NCI-H526 (cell line): ENCODE results near the gene TEK.

Experiments
- DNase-seq, 2 experiments: peaks; one replicate each; lab custom pipeline; 2025; lab: John Stamatoyannopoulos, UW

TEK gene

DNA sequence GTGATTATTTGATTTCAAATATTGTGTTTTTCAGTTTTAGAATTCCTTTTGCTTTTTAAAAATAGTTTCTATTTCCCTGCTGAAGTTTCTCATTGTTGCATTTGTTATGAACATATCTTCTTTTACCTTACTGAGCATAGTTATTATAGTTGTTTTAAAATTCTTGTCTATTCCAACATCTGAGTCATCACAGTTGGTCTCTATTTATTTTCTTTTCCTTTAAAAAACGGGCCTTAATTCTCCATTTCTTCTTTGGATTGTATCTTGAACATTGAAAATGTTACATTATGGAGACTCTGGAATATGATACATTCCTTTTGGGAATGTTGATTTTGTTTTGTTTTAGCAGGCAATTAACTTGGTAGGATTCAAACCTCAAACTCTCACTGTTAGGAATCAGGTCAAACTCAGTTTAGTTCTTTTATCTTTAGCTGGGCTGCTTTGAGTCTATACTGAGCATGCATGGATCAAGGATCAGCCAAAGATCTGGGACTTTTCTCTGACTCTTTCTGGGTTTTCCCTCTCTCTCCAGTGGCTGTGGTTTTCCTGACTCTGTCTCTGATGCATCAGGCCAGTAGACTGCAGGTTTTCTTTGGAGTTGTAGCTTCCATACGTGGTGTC lies 70.3 kb downstream of the TEK start:
- DNase-seq = no peak

DNA sequence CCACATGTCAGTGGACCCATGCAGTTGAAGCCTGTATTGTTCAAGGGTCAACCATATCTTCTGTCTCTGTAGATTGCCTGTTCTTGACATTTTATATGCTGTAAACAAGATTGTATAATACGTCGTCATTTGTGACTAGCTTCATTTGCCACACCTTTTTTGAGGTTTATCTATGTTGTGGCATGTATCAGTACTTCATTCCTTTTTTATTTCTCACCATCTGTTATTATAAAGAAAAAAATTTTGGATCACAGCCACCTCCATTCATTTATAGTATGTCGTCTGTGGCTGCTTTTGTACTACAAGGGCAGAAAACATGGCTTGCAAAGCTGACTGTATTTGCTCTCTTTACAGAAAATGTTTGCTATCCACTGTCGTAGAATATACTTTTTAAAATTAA lies 72.4 kb downstream of the TEK start:
- DNase-seq = no peak

DNA sequence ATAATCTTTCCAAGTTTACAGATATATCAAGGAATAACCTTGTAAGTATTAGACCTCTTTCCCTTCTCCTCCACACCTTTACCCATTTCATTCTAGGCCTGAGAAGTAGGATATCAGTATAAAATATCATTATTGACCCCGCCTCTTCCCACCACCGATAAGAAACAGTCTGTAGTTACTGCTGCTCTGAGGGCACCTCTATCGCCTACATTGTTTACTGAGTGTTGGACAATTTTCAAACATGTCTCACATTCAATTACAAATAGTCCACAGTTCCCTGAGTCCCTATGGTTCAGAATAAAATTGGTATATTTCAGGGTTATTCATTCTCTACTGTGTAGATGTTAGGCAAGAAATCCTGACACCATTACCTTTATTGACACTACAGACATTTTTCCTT lies 73.4 kb downstream of the TEK start:
- DNase-seq = no peak

DNA sequence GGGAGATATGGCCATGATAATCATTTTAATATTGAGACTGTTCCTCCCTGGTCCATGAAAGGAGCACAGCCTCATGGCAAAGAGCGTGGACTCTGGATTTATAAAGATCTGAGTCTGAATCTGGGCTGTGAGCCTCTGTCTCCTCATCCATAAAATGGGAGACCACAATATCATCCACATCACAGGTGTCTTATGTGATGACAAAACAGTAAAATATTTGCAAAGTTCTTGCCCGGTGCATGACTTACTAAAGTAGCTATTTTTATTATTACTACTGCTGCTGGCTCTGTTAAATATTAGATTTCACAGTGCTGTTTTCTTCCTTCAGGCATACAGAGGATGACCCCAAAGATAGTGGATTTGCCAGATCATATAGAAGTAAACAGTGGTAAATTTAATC lies 74.1 kb downstream of the TEK start:
- DNase-seq = no peak

DNA sequence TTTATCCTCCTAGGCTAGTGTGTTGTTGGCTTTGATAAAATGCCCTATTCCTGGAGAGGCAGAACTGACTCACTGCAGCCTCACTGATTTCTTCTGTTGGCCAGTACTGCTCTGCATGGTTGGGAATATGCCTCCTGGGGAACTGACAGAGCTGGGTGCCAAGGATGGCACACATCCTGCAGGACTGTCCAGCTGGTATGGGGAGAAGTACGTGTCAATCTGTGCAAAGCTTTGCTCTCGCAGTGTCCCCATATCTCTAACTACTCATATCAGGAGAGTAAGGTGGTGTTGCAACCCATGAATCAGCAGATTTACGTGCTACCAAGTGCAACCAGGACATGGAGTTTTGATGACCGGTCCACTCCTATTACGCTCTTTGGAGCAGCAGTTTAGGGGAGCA lies 74.7 kb downstream of the TEK start:
- no peak for DNase-seq

DNA sequence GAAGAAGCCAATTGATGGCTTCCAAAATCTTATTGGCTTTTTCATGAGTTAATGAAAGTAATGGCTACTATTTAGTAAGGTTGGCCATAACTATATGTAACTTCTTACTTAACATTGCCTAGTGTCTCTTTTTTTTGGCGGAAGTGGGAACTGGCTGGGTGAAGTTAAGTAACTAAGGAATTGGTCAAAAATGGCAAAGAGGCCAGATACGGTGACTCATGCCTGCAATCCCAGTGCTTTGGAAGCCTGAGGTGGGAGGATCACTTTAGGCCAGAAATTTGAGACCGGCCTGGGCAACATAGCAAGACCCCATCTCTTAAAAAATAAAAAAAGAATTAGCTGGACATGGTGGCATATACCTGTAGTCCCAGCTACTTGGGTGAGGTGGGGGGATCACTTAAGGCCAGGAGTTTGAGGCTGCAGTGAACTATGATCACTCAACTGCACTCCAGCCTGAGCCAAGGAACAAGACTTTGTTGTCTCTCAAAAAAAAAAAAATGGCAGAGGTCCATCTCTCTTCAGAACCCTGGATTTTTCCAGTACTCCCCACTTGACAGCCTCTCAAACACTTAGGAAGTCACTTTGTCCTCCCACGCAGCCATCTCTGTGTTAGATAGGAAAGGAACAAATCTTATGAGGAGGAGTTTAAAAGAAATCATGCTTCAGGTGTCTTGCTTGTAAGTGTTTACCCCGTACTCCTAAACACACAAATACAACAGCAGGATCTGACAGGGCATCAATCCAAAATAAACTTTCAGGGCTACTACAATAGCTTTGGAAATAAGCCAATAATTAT lies 75.7 kb downstream of the TEK start:
- no peak for DNase-seq

DNA sequence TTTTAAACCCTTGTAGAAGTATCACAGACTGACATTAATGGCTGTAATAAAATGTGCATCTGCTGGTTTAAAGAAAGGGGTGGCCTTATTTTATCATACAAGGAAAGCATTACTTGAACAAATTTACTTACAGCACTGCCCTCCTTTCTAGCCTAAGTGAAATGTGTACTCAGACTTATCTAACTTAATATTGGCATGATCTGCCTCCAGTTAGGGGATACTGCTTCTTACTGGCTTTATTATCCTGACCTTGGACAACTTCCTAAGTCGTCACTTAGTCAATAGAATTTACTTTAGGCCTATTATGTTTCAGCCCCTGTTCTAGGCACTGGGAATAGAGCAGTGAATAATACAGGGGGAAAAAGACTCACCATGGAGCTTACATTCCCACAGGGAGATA lies 79.4 kb downstream of the TEK start:
- DNase-seq = no peak

DNA sequence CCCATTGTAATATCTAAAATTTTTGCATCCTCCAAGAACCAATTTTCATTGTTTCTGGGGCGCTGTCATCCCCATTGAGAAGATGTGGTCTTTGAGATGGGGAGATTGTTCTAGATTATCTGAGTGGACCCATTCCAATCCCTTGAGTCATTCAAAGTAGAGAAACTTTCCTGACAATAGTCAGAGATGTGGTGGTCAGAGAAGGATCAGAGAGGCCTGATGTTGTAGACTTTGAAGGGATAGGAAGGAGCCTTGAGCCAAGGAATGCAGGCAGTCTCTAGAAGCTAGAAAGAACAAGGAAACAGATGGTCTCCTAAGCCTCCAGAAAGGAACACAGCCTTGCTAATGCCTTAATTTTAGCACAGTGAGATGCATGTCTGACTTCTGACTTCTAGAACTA lies 80.4 kb downstream of the TEK start:
- DNase-seq = no peak

DNA sequence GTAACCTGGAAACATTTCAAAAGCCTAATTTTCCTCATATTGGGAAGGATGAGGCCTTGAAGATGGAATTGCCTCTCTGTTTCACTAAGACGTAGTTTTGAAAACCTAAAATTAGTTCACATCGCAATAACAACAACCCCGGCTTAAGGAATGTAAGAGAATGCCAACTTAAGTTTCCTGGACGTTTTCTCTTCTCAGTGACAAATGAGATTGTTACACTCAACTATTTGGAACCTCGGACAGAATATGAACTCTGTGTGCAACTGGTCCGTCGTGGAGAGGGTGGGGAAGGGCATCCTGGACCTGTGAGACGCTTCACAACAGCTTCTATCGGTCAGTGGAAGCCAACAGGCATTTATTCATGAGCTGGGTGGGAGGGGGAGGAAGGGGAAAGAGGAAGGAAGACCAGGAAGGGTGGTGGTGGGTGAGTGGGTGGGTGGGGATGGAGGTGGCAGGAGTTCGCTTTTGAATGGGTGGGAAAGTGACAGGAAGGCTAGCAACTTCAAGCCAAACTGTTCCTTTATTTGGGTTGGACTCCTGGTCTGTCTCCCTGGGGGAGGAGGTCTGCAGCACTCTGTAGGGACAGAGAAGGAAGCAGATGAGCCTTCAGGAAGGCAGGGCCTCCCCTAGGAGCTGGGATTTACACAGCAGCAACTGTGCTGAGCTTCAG lies 83.4 kb downstream of the TEK start:
- no peak for DNase-seq

DNA sequence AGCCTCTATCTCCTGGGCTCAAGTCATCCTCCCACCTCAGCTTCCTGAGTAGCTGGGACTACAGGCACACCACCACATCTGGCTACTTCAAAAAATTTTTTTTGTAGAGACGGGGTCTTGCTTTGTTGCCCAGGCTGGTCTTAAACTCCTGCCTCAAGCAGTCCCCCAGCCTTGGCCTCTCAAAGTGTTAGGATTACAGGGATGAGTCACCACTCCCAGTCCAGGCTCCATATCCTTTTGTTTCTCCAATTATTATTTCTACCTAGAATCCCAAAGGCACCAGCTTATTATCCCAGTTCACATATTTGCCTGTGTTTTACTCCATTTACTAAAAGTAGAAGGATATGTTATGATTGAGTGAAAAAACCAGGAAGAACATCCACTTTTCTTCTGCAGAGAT lies 84.9 kb downstream of the TEK start:
- no peak for DNase-seq

DNA sequence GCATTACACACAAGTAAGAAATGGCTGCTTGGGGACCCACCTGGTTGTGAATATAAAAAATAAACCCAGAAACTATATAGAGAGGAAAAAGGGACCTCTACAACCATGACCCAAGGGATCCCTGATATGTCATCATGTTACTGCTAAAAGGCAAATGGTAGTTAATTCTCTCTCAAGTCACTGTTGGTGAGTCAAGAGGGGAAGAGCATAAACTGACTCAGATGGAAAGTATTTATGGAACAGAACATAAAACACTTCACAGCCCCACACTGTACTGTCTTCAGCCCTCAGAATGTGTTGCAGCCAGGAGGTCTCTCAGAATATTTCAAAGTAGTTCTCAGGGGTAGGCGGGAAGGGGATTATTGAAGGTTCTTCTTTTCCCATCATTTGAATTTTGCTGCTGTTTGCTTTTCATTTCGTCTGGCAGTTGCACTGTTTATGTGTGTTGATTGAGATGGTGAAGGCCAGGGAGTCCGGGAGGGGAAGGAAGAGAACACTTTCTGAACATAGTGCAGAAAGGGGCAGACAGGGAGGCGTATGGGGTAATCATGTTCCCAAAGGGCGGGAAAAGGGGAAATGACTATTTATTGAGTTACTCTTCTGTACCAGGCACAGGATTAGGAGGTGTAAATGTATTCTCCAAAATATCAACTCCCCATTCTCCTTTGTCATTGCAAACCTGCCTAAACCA lies 85.5 kb downstream of the TEK start:
- no peak for DNase-seq

DNA sequence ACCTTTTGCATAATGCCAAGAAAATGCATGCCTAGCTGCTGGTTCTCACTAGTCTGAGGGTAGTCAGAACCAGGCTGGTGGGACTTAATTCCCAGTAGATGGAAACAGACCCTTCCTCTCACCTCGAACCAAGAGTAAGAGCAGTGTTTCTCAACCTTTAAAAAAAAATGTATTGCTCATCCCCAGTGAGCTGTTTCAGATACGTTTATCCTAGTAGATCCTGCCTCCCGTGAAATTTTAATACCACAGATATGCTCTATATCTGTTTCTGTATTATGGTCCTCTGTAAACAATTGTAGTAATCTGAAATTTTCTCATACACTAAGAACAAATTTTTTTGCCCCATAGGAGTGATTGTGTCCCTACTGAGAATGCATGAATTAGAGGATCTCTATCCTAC lies 86.2 kb downstream of the TEK start:
- no peak for DNase-seq

DNA sequence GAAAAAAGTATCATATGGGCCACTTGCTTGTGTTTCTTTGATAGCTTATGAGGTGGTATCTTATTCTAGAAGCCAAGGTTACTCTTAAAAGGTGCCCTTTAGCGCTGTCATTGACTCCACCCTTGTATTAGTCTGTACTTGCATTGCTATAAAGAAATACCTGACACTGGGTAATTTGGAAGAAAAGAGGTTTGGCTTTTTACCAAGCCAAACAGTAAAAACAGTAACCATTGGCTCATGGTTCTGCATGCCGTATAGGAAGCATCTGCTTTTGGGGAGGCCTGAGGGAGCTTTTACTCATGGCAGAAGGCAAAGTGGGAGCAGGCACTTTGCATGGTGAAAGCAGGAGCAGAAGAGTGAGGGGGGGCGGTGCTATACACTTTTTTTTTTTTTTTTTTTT lies 87.4 kb downstream of the TEK start:
- DNase-seq = no peak

DNA sequence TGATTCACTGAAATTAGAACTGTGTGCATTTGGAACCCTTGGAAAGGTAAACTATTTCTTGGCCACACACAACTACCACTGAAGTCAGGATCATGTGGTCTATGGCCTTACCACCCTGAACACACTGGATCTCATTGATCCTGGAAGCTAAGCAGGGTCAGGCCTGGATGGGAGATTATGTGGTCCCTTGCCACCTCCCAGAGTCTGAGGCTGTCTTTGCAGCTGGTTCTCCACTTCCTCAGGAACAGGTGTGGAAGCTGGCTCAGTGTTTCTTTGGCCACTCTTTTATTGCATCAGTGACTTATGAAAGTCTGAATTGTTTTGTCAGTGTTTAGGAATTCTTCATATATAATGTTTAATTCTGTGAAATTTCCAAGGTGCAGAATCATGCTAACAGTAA lies 89.2 kb downstream of the TEK start:
- no peak for DNase-seq

DNA sequence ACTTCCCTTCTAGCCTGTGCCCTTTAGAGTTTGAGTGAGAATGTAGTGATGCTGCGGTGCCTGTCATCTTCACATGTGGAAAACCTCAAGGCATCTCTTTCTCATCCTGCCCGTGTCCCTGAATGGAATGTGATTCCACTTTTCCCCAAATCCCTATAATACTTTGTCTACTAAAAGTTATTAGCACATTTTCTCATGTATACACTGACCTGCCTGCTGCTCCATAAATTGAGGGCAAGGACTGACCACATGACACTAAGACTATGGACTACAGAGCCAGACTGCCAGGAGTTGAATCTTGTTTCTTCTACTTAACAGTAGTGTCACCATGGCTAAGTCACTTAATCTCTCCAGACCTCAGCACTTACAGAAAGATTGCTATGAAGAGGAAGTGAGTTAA lies 93.0 kb downstream of the TEK start:
- DNase-seq = no peak

DNA sequence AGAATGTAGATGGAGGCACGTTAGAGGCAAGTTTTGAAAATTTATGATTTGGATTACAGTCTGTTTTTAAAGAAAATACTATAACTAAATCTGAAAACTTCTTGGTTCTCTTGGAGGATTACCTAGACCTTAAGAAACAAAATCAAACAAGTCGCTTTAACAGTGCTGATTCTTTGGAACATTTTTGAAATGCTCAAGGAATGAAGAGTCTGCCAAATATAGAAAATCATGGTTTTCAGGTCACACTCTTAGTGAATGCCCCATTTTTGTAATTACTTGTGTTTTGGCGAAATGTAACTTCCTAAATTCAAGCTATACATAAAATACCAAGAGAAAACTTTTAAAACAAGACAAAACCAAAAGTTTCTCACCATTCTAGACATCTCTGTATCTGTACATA lies 94.8 kb downstream of the TEK start:
- DNase-seq = no peak

DNA sequence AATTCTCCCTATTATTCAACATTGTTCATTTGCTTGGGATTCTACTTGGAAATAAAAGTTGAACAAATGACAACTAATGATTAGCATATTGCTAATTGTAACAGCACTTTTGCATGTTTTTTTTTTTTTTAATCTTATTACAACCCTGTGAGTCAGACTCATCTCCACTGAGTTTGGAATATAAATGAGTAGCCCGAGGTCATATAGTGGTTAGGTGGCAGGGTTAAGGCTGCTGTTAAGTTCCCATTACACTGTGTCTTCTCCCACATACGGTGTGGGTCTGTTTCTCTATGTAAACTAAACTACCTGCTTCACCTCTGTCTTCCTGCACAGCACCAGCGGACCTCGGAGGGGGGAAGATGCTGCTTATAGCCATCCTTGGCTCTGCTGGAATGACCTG lies 95.6 kb downstream of the TEK start:
- no peak for DNase-seq

DNA sequence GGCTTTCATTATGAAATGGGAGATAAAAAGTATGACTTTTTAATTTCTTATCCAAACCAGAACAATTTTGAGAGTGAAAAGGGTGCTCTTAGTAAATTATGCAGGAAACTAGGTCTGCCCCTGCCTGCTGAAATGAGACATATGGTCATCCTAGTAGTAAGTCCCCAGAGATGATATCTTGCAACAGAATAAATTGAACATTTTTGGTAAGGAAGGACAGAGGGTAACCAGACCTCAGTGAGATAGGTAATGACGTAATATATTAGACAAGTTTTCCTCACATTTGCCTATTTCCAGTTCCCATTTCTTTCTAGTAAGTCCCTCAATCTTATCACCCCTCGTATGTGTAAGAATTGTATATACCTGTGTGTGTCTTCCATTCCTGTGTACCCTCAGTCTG lies 96.2 kb downstream of the TEK start:
- no peak for DNase-seq

DNA sequence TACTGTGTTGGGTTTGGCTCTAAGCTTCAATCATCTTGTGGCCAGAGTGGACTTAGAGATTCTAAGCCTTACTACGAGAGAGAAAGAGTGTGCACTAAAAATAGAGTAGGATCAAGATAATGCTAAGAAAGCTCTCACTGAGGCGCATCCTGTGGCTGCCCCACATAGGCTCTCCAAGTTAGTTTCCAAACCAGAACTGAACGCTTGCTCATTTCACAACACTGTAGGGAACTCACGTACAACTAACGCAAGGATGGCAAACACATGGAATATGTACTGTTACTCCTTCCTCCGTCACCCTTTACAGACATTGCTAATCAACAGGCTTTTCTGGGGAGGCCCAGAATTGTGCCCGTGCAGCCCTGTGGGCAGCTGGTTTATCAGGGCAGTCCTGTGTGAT lies 97.0 kb downstream of the TEK start:
- DNase-seq = no peak

DNA sequence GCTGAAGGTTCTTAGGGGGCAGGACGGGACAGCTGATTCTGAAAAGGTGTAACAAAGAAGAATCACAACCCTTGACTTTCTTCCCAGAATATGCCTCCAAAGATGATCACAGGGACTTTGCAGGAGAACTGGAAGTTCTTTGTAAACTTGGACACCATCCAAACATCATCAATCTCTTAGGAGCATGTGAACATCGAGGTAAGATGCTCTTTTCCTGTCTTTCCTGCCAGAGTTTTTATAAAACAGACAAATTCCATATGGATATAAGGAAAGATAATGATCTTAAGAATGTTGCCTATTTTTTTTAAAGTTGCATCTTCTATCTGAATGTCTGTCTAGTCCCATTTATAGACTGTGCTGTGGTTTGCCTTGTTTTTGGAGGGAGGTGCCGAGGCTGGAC lies 100.0 kb downstream of the TEK start:
- no peak for DNase-seq

DNA sequence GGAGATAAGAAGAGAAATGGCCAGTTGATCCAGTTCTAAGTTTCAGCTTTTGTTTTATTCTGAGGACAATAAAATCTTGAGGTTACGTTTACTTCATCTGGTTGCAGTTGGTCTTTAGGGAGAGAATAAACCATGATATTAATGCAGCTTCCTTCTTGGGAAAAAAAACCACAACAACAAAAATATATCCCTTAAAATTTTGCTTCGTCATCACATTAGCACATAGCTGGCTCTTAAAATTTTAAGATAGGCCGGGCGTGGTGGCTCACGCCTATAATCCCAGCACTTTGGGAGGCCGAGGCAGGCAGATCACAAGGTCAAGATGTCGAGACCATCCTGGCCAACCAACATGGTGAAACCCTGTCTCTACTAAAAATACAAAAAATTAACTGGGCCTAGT lies 101.6 kb downstream of the TEK start:
- no peak for DNase-seq

DNA sequence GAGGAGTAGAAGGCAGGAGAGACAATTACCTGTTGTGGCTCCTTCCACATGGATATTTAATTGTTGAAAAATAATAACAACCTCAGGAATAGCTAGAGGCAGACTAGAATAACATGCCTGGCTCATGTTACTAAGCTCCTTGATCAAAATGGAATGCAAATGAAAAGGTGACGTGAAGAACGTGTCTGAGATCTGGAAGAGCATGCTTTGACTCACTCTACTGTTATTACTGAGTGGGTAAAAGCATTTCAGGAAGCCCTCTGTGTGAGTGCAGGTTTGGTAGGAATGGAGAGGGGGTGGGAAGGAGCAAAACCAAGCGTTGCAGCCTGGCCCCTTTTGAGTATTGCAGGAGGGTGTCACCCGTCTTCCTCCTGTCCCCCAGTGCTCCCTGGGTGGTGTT lies 103.2 kb downstream of the TEK start:
- DNase-seq = peak in 1 of 2 experiments; percentile 15

DNA sequence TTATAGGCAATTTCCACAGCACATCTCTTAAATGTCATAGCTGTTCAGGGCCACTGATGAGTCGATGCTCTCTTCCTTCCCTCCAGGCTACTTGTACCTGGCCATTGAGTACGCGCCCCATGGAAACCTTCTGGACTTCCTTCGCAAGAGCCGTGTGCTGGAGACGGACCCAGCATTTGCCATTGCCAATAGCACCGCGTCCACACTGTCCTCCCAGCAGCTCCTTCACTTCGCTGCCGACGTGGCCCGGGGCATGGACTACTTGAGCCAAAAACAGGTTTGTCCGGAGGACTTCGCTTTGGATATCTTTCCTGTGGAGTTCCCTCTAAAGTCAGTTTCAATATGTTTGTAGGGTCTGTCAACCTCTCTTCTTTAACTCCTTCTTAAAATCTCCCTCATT lies 103.6 kb downstream of the TEK start:
- peak in 1 of 2 experiments; percentile 19 for DNase-seq
